Caco-2 (cell line): ENCODE measurements around the gene RXFP1. TPM values are rescaled to one million over a fixed set of nuclear protein-coding genes. Genes with fewer than 3 reads are reported as not detected.

Experiments
- BruUV-seq: library from RNA; stranded (reverse); fragments of 400-500 nt; replicated peaks from 2 replicates; lab custom pipeline; 2021; lab: Mats Ljungman, UMichigan
- CTCF ChIA-PET: fragments of 300-600 bp; sonication (Branson Sonifier 250); formaldehyde crosslinking; loops from one replicate; lab custom pipeline; 2022; ENCODE audit warnings: antibody characterized with exemption; lab: Charles Lee
- POLR2A ChIA-PET: fragments of 300-600 bp; sonication (Branson Sonifier 250); formaldehyde crosslinking; loops from one replicate; lab custom pipeline; 2022; ENCODE audit warnings: antibody characterized with exemption; lab: Charles Lee
- DNase-seq, 2 experiments: peaks; one replicate each; pipeline versions ENCODE4 v3.0.0 to v3.0.0-alpha.2; 2020 to 2022
- H3K27me3 ChIP-seq: replicated peaks from 2 replicates; pipeline ENCODE4 v1.6.0; 2011; ENCODE audit warnings: low read length; ENCODE audit not compliant: control insufficient read depth, insufficient read depth
- H3K36me3 ChIP-seq: 2 replicates; pipeline ENCODE4 v1.5.1; 2011; ENCODE audit warnings: low read length; ENCODE audit not compliant: control insufficient read depth, insufficient read depth
- H3K4me1 ChIP-seq: fragments of 250-450 bp; sonication (Bioruptor Pico); 2 replicates; pipeline ENCODE4 v1.5.1; 2020; ENCODE audit warnings: mild to moderate bottlenecking
- H3K4me3 ChIP-seq: 2 replicates; pipeline ENCODE4 v1.5.1; 2011; ENCODE audit warnings: low read depth, mild to moderate bottlenecking, control low read depth, low read length
- H3K9me3 ChIP-seq: fragments of 250-450 bp; sonication (Bioruptor Pico); 2 replicates; pipeline ENCODE4 v1.5.1; 2020; ENCODE audit warnings: mild to moderate bottlenecking, moderate library complexity
- H3K27ac Mint-ChIP-seq: one replicate; pipeline ENCODE4 v1.8.0; 2022; ENCODE audit warnings: mixed read lengths; ENCODE audit not compliant: unreplicated experiment
- H3K27me3 Mint-ChIP-seq: one replicate; pipeline ENCODE4 v1.8.0; 2022; ENCODE audit warnings: mixed read lengths; ENCODE audit not compliant: insufficient read depth, unreplicated experiment
- H3K36me3 Mint-ChIP-seq: one replicate; pipeline ENCODE4 v1.8.0; 2022; ENCODE audit warnings: mild to moderate bottlenecking, mixed read lengths; ENCODE audit not compliant: insufficient read depth, unreplicated experiment
- H3K4me1 Mint-ChIP-seq: one replicate; pipeline ENCODE4 v1.8.0; 2022; ENCODE audit warnings: low read depth, mixed read lengths; ENCODE audit not compliant: unreplicated experiment
- H3K4me3 Mint-ChIP-seq: one replicate; pipeline ENCODE4 v1.8.0; 2022; ENCODE audit warnings: mild to moderate bottlenecking, moderate library complexity, mixed read lengths; ENCODE audit not compliant: unreplicated experiment
- H3K9me3 Mint-ChIP-seq: one replicate; pipeline ENCODE4 v1.8.0; 2022; ENCODE audit warnings: mixed read lengths; ENCODE audit not compliant: unreplicated experiment
- CTCF ChIP-seq, 2 experiments: fragments of 200-600 bp in 1 of 2; IDR thresholded peaks; 1 replicate in 1 of 2; 2 replicates in 1 of 2; pipeline versions ENCODE4 v1.5.1 to v1.8.0; 2011 to 2022; ENCODE audit warnings: antibody characterized with exemption in 1 of 2, control low read depth in 1 of 2, inconsistent platforms in 1 of 2, low read depth in 1 of 2, low read length in 1 of 2, mild to moderate bottlenecking in 1 of 2, moderate library complexity in 1 of 2; ENCODE audit not compliant: insufficient read depth in 1 of 2, severe bottlenecking in 1 of 2, unreplicated experiment in 1 of 2
- intact Hi-C: fragments of 100-400 bp; cut with micrococcal nuclease; formaldehyde crosslinking; loops from one replicate; pipeline ENCODE4 v1.10.0; 2022; ENCODE audit not compliant: unreplicated experiment
- total RNA-seq: library from RNA; stranded (reverse); gene quantifications from 2 replicates; pipeline ENCODE4 v1.2.3, GENCODE V29; 2022

Gene RXFP1
- total RNA-seq, 1 experiment from 2014 or later: not detected

- TF ChIP-seq CTCF (IDR thresholded peaks at IDR 0.05; ENCODE audit: insufficient read depth in 1 of 2, low read depth in 1 of 2, low read length in 1 of 2, severe bottlenecking in 1 of 2, unreplicated experiment in 1 of 2): no peak
- no peaks in the 10 kb centered on the region for H3K36me3 Mint-ChIP-seq
- POLR2A ChIA-PET: no interaction called here
Measured at GRCh38 chr4:158622251-158622650, 100.6 kb downstream of the RXFP1 start.

GRCh38 chr4:158624889-158625478 is 103.3 kb downstream of the RXFP1 start:
- Mint-ChIP-seq H3K9me3 (no peaks in the 10 kb centered on the region), H3K36me3 (no peaks in the 10 kb centered on the region), H3K4me3 (no peak overlapping the region), H3K27me3 (no peaks in the 10 kb centered on the region), H3K4me1 (no peaks in the 10 kb centered on the region), H3K27ac (no peak overlapping the region)
- intact Hi-C loops: loop anchor here (1.0 to 10.0 kb wide), 5 partner anchors 128 to 430 kb away; no protein-coding TSS in a partner anchor
- no peaks in the 10 kb centered on the region for H3K27me3 ChIP-seq
- H3K9me3 ChIP-seq: no peaks in the 10 kb centered on the region
- ChIA-PET CTCF (no interaction called here), POLR2A (no interaction called here)
- no peaks in the 10 kb centered on the region for H3K36me3 ChIP-seq
- no peak overlapping the region for H3K4me3 ChIP-seq
- TF ChIP-seq CTCF (IDR thresholded peaks at IDR 0.05; ENCODE audit: insufficient read depth in 1 of 2, low read depth in 1 of 2, low read length in 1 of 2, severe bottlenecking in 1 of 2, unreplicated experiment in 1 of 2): peak; percentile 52 to 69
- no TSS peak for BruUV-seq
- no peaks in the 10 kb centered on the region for H3K4me1 ChIP-seq
- peak in 1 of 2 experiments; percentile 44 for DNase-seq

More at GRCh38 chr4:158622251-158622650, 100.6 kb downstream of the RXFP1 start:
- Histone ChIP-seq H3K4me1 (no peaks in the 10 kb centered on the region), H3K27me3 (no peaks in the 10 kb centered on the region), H3K9me3 (no peaks in the 10 kb centered on the region), H3K4me3 (no peak overlapping the region), H3K36me3 (no peaks in the 10 kb centered on the region)
- Mint-ChIP-seq H3K27me3 (no peaks in the 10 kb centered on the region), H3K4me1 (no peaks in the 10 kb centered on the region), H3K4me3 (no peak overlapping the region), H3K9me3 (no peaks in the 10 kb centered on the region), H3K27ac (no peak overlapping the region)
- intact Hi-C loops: loop anchor here (10.0 kb wide), 1 partner anchor 427 kb away; no protein-coding TSS in a partner anchor
- CTCF ChIA-PET: no interaction called here
- BruUV-seq: no TSS peak
- no peak for DNase-seq

GRCh38 chr4:158625544-158625943 is 103.9 kb downstream of the RXFP1 start:
- Histone ChIP-seq H3K4me1 (no peaks in the 10 kb centered on the region), H3K36me3 (no peaks in the 10 kb centered on the region), H3K27me3 (no peaks in the 10 kb centered on the region), H3K4me3 (no peak overlapping the region), H3K9me3 (no peaks in the 10 kb centered on the region)
- Mint-ChIP-seq H3K27me3 (no peaks in the 10 kb centered on the region), H3K27ac (no peak overlapping the region), H3K9me3 (no peaks in the 10 kb centered on the region), H3K4me3 (no peak overlapping the region), H3K4me1 (no peaks in the 10 kb centered on the region), H3K36me3 (no peaks in the 10 kb centered on the region)
- no peak for TF ChIP-seq CTCF (IDR thresholded peaks at IDR 0.05; ENCODE audit: insufficient read depth in 1 of 2, low read depth in 1 of 2, low read length in 1 of 2, severe bottlenecking in 1 of 2, unreplicated experiment in 1 of 2)
- no TSS peak for BruUV-seq
- intact Hi-C loops: loop anchor here (1.0 to 10.0 kb wide), 5 partner anchors 128 to 431 kb away; no protein-coding TSS in a partner anchor
- POLR2A ChIA-PET: no interaction called here
- no peak for DNase-seq
- CTCF ChIA-PET: no interaction called here
